Astrocyte (in vitro differentiated cells and primary cell): ENCODE results near the gene XYLT1. TPM values are rescaled to one million over a fixed set of nuclear protein-coding genes. Genes with fewer than 3 reads are reported as not detected.

Source experiments
- DNase-seq: peaks from one replicate; pipeline ENCODE4 v3.0.0-alpha.2; 2010; ENCODE audit warnings: low read depth
- FAIRE-seq: peaks from 2 replicates; lab custom pipeline; 2011; peaks lifted over from hg19 to GRCh38; lab: Jason Lieb, UNC
- H2AFZ ChIP-seq: 2 replicates; pipeline ENCODE4 v1.6.0; 2012; ENCODE audit warnings: low read depth, low read length, inconsistent platforms
- H3K27ac ChIP-seq: 2 replicates; pipeline ENCODE4 v1.5.1; 2011; ENCODE audit warnings: low read depth, low read length, inconsistent platforms
- H3K27me3 ChIP-seq: 2 replicates; pipeline ENCODE4 v1.6.0; 2011; ENCODE audit warnings: low read length, inconsistent platforms; ENCODE audit not compliant: insufficient read depth
- H3K36me3 ChIP-seq: 2 replicates; pipeline ENCODE4 v1.5.1; 2011; ENCODE audit warnings: low read length, inconsistent platforms; ENCODE audit not compliant: insufficient read depth
- H3K4me1 ChIP-seq: 2 replicates; pipeline ENCODE4 v1.5.1; 2011; ENCODE audit warnings: low read length, inconsistent platforms; ENCODE audit not compliant: insufficient read depth
- H3K4me2 ChIP-seq: 2 replicates; pipeline ENCODE4 v1.6.0; 2012; ENCODE audit warnings: low read length, inconsistent platforms
- H3K4me3 ChIP-seq: 2 replicates; pipeline ENCODE4 v1.5.1; 2011; ENCODE audit warnings: low read depth, mild to moderate bottlenecking, low read length, inconsistent platforms; ENCODE audit not compliant: insufficient read depth
- H3K79me2 ChIP-seq: 2 replicates; pipeline ENCODE4 v1.6.0; 2012; ENCODE audit warnings: mild to moderate bottlenecking, low read length, inconsistent platforms; ENCODE audit not compliant: insufficient read depth
- H3K9ac ChIP-seq: 2 replicates; pipeline ENCODE4 v1.6.0; 2012; ENCODE audit warnings: mild to moderate bottlenecking, low read length, inconsistent platforms
- H3K9me3 ChIP-seq: 2 replicates; pipeline ENCODE4 v1.5.1; 2012; ENCODE audit warnings: low read depth, mild to moderate bottlenecking, low read length, inconsistent platforms; ENCODE audit not compliant: insufficient read depth
- H4K20me1 ChIP-seq: 2 replicates; pipeline ENCODE4 v1.6.0; 2012; ENCODE audit warnings: low read length, inconsistent platforms; ENCODE audit not compliant: insufficient read depth
- H3K27ac Mint-ChIP-seq: one replicate; pipeline ENCODE4 v1.8.0; 2021; ENCODE audit warnings: mild to moderate bottlenecking, mixed read lengths; ENCODE audit not compliant: unreplicated experiment
- H3K27me3 Mint-ChIP-seq: one replicate; pipeline ENCODE4 v1.8.0; 2021; ENCODE audit warnings: low read depth, mixed read lengths; ENCODE audit not compliant: unreplicated experiment
- H3K36me3 Mint-ChIP-seq: one replicate; pipeline ENCODE4 v1.8.0; 2021; ENCODE audit warnings: low read depth, mixed read lengths; ENCODE audit not compliant: unreplicated experiment
- H3K4me1 Mint-ChIP-seq: one replicate; pipeline ENCODE4 v1.8.0; 2021; ENCODE audit warnings: low read depth, mixed read lengths; ENCODE audit not compliant: unreplicated experiment
- H3K4me3 Mint-ChIP-seq: one replicate; pipeline ENCODE4 v1.8.0; 2021; ENCODE audit warnings: mild to moderate bottlenecking, moderate library complexity, mixed read lengths; ENCODE audit not compliant: unreplicated experiment
- H3K9me3 Mint-ChIP-seq: one replicate; pipeline ENCODE4 v1.8.0; 2021; ENCODE audit warnings: mild to moderate bottlenecking, mixed read lengths; ENCODE audit not compliant: unreplicated experiment
- EZH2 ChIP-seq: IDR thresholded peaks from 2 replicates; pipeline ENCODE4 v1.6.1; 2012; ENCODE audit warnings: mild to moderate bottlenecking, low read length, inconsistent platforms; ENCODE audit not compliant: insufficient read depth
- total RNA-seq: library from RNA; stranded (reverse); gene quantifications from 2 replicates; pipeline ENCODE4 v1.2.1, GENCODE V29; 2021
- TF ChIP-seq, protein P1 (sequence below): IDR thresholded peaks from 2 replicates; pipeline ENCODE4 v1.5.1; 2011; ENCODE audit warnings: low read depth, mild to moderate bottlenecking, inconsistent platforms, low read length, moderate library complexity; ENCODE audit not compliant: insufficient read depth

XYLT1 gene
- total RNA-seq, 1 donor from 2014 or later = 22.9 TPM

GRCh38 chr16:17396762-17397498, 73.8 kb downstream of the XYLT1 start:
- H3K27ac Mint-ChIP-seq = peak overlapping the region; percentile 80
- H3K4me3 Mint-ChIP-seq = no peak overlapping the region
- Histone ChIP-seq H3K27me3 (no peaks in the 10 kb centered on the region), H3K4me2 (peak overlapping the region; percentile 20), H3K4me3 (no peak overlapping the region), H4K20me1 (peaks cover 86% of the 10 kb centered on the region), H3K4me1 (peaks cover 4% of the 10 kb centered on the region), H3K36me3 (no peaks in the 10 kb centered on the region), H2AFZ (no peak overlapping the region), H3K9ac (no peak overlapping the region), H3K9me3 (no peaks in the 10 kb centered on the region), H3K27ac (peak overlapping the region; percentile 1), H3K79me2 (peaks cover 61% of the 10 kb centered on the region)
- H3K4me1 Mint-ChIP-seq = peaks cover 12% of the 10 kb centered on the region
- H3K36me3 Mint-ChIP-seq = peaks cover 6% of the 10 kb centered on the region
- no peak for FAIRE-seq
- no peaks in the 10 kb centered on the region for H3K9me3 Mint-ChIP-seq
- DNase-seq = peak; percentile 36
- no peaks in the 10 kb centered on the region for H3K27me3 Mint-ChIP-seq
- TF ChIP-seq, protein P1, sequence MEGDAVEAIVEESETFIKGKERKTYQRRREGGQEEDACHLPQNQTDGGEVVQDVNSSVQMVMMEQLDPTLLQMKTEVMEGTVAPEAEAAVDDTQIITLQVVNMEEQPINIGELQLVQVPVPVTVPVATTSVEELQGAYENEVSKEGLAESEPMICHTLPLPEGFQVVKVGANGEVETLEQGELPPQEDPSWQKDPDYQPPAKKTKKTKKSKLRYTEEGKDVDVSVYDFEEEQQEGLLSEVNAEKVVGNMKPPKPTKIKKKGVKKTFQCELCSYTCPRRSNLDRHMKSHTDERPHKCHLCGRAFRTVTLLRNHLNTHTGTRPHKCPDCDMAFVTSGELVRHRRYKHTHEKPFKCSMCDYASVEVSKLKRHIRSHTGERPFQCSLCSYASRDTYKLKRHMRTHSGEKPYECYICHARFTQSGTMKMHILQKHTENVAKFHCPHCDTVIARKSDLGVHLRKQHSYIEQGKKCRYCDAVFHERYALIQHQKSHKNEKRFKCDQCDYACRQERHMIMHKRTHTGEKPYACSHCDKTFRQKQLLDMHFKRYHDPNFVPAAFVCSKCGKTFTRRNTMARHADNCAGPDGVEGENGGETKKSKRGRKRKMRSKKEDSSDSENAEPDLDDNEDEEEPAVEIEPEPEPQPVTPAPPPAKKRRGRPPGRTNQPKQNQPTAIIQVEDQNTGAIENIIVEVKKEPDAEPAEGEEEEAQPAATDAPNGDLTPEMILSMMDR = no peak
- TF ChIP-seq EZH2 = no peak

DNA sequence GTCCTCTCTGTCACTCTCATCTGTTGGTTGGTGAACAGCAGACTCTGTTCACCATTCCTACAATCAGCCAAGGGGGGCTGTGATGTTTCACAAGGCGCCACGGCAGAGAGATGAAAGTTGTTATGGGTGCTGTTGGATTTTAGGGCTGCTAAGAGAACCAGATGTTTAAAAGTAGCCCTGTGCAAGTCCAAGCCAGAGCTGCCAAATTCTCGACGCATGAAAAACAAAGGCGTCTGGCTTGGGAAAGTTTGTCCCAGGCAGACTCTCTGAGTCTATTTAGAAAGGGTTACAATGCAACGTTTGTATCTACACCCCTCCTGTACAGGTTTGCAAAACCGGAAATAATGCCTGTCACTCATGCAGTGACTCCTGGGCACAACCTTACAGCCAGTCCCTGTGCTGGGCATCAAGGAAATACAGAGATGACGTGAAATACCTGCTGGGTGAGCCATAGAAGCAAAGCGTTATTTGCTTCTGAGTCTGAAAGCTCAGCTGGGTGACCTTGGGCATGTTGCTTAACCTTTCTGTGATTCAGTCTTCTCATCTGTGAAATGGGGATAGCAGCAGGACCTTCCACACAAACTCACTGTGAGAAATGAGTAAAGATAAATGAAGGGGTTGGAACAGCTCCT, 74.8 kb downstream of the XYLT1 start:
- Histone ChIP-seq H3K4me3 (no peak overlapping the region), H4K20me1 (peaks cover 90% of the 10 kb centered on the region), H2AFZ (no peak overlapping the region), H3K9me3 (no peaks in the 10 kb centered on the region), H3K27ac (no peak overlapping the region), H3K27me3 (no peaks in the 10 kb centered on the region), H3K79me2 (peaks cover 61% of the 10 kb centered on the region), H3K36me3 (no peaks in the 10 kb centered on the region), H3K4me1 (peaks cover 4% of the 10 kb centered on the region), H3K9ac (no peak overlapping the region), H3K4me2 (no peak overlapping the region)
- no peak for FAIRE-seq
- no peak for DNase-seq
- H3K4me1 Mint-ChIP-seq = peaks cover 12% of the 10 kb centered on the region
- H3K27ac Mint-ChIP-seq = no peak overlapping the region
- H3K27me3 Mint-ChIP-seq = no peaks in the 10 kb centered on the region
- TF ChIP-seq, protein P1 = no peak
- no peak for TF ChIP-seq EZH2
- no peak overlapping the region for H3K4me3 Mint-ChIP-seq
- no peaks in the 10 kb centered on the region for H3K9me3 Mint-ChIP-seq
- peaks cover 6% of the 10 kb centered on the region for H3K36me3 Mint-ChIP-seq
